DND-41 (cell line): ENCODE results near the gene C3orf85.

Experiments
- ATAC-seq: fragments of 200-7000 bp; cut with Tn5 transposase; 3 replicates; pipeline ENCODE4 v1.9.1; 2021; ENCODE audit warnings: low read depth; ENCODE audit not compliant: insufficient read depth
- DNase-seq: peaks from one replicate; pipeline ENCODE4 v3.0.0-alpha.2; 2020
- H2AFZ ChIP-seq: 2 replicates; pipeline ENCODE4 v1.6.0; 2012; ENCODE audit warnings: low read depth, low read length
- H3K27ac ChIP-seq: 2 replicates; pipeline ENCODE4 v1.5.1; 2012; ENCODE audit warnings: low read length, inconsistent platforms
- H3K27me3 ChIP-seq: fragments of 200-600 bp; sonication (generic); 2 replicates; pipeline ENCODE4 v1.6.0; 2012; ENCODE audit warnings: low read length, mild to moderate bottlenecking, inconsistent platforms; ENCODE audit not compliant: insufficient read depth, poor library complexity
- H3K36me3 ChIP-seq: 2 replicates; pipeline ENCODE4 v1.5.1; 2012; ENCODE audit warnings: low read length, inconsistent platforms; ENCODE audit not compliant: insufficient read depth
- H3K4me1 ChIP-seq: 2 replicates; pipeline ENCODE4 v1.5.1; 2012; ENCODE audit warnings: mild to moderate bottlenecking, low read length; ENCODE audit not compliant: insufficient read depth
- H3K4me2 ChIP-seq: 2 replicates; pipeline ENCODE4 v1.6.0; 2012; ENCODE audit warnings: mild to moderate bottlenecking, moderate library complexity, low read length, inconsistent platforms; ENCODE audit not compliant: insufficient read depth
- H3K4me3 ChIP-seq, 2 experiments: fragments of 200-600 bp in 1 of 2; shearing (Covaris generic) in 1 of 2; 2 replicates each; pipeline ENCODE4 v1.5.1; 2012 to 2016; ENCODE audit warnings: inconsistent platforms in 2 of 2, low read length in 2 of 2, mild to moderate bottlenecking in 2 of 2, low read depth in 1 of 2, moderate library complexity in 1 of 2
- H3K79me2 ChIP-seq: 2 replicates; pipeline ENCODE4 v1.6.0; 2012; ENCODE audit warnings: low read length, inconsistent platforms; ENCODE audit not compliant: insufficient read depth
- H3K9ac ChIP-seq: 2 replicates; pipeline ENCODE4 v1.6.0; 2012; ENCODE audit warnings: low read depth, mild to moderate bottlenecking, inconsistent platforms, low read length, moderate library complexity
- H3K9me3 ChIP-seq: 2 replicates; pipeline ENCODE4 v1.5.1; 2012; ENCODE audit warnings: low read length, moderate library complexity, mild to moderate bottlenecking, inconsistent platforms; ENCODE audit not compliant: insufficient read depth, severe bottlenecking
- H4K20me1 ChIP-seq: 2 replicates; pipeline ENCODE4 v1.6.0; 2012; ENCODE audit warnings: low read length; ENCODE audit not compliant: insufficient read depth
- CTCF ChIP-seq: IDR thresholded peaks from 2 replicates; pipeline ENCODE4 v1.5.1; 2012; ENCODE audit warnings: borderline replicate concordance, low read length, moderate library complexity, mild to moderate bottlenecking; ENCODE audit not compliant: poor library complexity, severe bottlenecking; ENCODE audit errors: extremely low read depth
- EZH2 ChIP-seq: IDR thresholded peaks from 3 replicates; pipeline ENCODE4 v1.6.1; 2012; ENCODE audit warnings: borderline replicate concordance, low read depth, mild to moderate bottlenecking, moderate library complexity, low read length, inconsistent platforms; ENCODE audit not compliant: severe bottlenecking

The C3orf85 gene

DNA sequence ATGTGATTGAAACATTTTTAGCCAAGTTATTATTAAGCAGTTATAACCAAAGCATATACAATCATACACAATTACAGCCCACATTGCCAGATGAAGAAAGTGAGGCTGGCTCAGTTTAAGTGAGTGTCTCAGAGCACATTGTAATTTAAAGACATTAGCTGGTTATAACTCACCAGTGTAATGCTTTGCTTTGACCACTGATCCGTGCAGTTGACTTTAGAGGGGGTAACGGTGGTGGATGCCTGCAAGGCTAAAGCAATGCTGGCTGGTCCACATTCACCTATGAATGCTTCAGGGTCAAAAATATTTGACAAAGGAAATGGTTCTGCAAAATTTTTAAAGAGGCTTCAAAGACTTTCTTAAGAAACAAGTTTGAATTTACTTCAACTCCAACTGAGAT, 1.2 kb downstream of the C3orf85 start:
- H2AFZ ChIP-seq: no peak overlapping the region
- H3K4me3 ChIP-seq: no peak overlapping the region
- H3K9me3 ChIP-seq: no peaks in the 10 kb centered on the region
- H3K79me2 ChIP-seq: no peaks in the 10 kb centered on the region
- TF ChIP-seq EZH2: no peak
- TF ChIP-seq CTCF: no peak
- no peak overlapping the region for H3K9ac ChIP-seq
- DNase-seq (no peak), ATAC-seq (no peak)
- H3K36me3 ChIP-seq: no peaks in the 10 kb centered on the region
- peaks cover 7% of the 10 kb centered on the region for H3K4me1 ChIP-seq
- H4K20me1 ChIP-seq: no peaks in the 10 kb centered on the region
- H3K27me3 ChIP-seq: no peaks in the 10 kb centered on the region
- no peak overlapping the region for H3K4me2 ChIP-seq
- H3K27ac ChIP-seq: no peak overlapping the region

DNA sequence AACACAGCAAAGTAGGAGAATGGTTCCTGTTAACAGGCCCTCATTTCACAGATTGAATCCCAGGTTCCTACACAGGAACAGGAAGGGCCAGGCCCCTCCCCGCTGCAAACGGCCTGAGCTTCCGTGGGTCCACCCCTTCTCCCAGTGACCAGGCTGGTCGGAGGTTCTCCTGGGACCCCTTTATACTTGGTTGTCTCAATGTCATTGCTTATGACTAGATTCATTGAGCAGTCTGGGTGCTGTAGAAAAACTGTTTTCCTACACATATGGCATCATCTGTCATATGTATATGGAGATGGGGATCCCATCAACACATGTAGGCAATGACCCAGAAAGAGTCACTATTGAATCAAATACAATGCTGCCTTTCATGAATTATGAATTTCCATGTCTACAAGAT, 3.8 kb downstream of the C3orf85 start:
- H3K4me2 ChIP-seq: no peak overlapping the region
- H3K27me3 ChIP-seq: no peaks in the 10 kb centered on the region
- H3K79me2 ChIP-seq: no peaks in the 10 kb centered on the region
- DNase-seq (no peak), ATAC-seq (no peak)
- 0 out of 2 replicates have a peak overlapping the region, but pooled peaks have one; percentile 46 for H2AFZ ChIP-seq
- peaks cover 7% of the 10 kb centered on the region for H3K4me1 ChIP-seq
- H3K27ac ChIP-seq: no peak overlapping the region
- H3K9ac ChIP-seq: no peak overlapping the region
- no peak overlapping the region for H3K4me3 ChIP-seq
- no peaks in the 10 kb centered on the region for H4K20me1 ChIP-seq
- H3K9me3 ChIP-seq: no peaks in the 10 kb centered on the region
- TF ChIP-seq CTCF (no peak), EZH2 (no peak)
- no peaks in the 10 kb centered on the region for H3K36me3 ChIP-seq

DNA sequence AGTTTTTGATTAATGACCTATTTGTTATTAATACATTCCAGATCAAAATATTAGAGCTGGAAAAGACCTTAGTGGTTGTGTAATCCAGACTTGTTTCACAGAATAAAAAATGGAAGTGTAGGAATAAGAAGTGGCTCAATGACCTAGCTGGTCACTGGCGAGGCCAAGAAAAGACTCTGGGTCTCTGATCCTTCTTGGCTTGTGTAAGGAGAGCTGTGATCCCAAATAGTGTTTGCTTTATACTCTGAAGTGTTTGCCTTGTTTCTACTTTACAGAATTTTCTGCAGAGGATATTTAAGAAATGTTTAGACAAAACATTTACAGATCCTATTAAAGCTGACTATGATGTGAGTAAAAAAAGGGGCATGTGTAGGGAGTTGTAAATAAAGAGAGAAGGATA, 7.1 kb downstream of the C3orf85 start:
- Histone ChIP-seq H3K27ac (no peak overlapping the region), H2AFZ (no peak overlapping the region), H4K20me1 (no peaks in the 10 kb centered on the region), H3K27me3 (no peaks in the 10 kb centered on the region), H3K4me2 (no peak overlapping the region), H3K9me3 (no peaks in the 10 kb centered on the region), H3K4me1 (peaks cover 7% of the 10 kb centered on the region), H3K79me2 (no peaks in the 10 kb centered on the region), H3K36me3 (no peaks in the 10 kb centered on the region), H3K4me3 (no peak overlapping the region), H3K9ac (no peak overlapping the region)
- DNase-seq (no peak), ATAC-seq (no peak)
- TF ChIP-seq EZH2 (no peak), CTCF (no peak)

GRCh38 chr3:109149078-109149477, 12.6 kb downstream of the C3orf85 start:
- H2AFZ ChIP-seq: no peak overlapping the region

More at GRCh38 chr3:109149078-109149477, 12.6 kb downstream of the C3orf85 start:
- Histone ChIP-seq H3K36me3 (no peaks in the 10 kb centered on the region), H3K9ac (no peak overlapping the region), H3K9me3 (no peaks in the 10 kb centered on the region), H4K20me1 (no peaks in the 10 kb centered on the region), H3K27ac (no peak overlapping the region), H3K4me2 (no peak overlapping the region), H3K27me3 (no peaks in the 10 kb centered on the region), H3K4me1 (no peaks in the 10 kb centered on the region), H3K4me3 (no peak overlapping the region), H3K79me2 (no peaks in the 10 kb centered on the region)
- DNase-seq (no peak), ATAC-seq (no peak)
- no peak for TF ChIP-seq CTCF
- TF ChIP-seq EZH2: no peak
